HepG2 (cell line): ENCODE results near the gene MRPL28. TPM values are rescaled to one million over a fixed set of nuclear protein-coding genes. Genes with fewer than 3 reads are reported as not detected.

Experiments used
- HDAC1 ChIP-seq: sonication (generic); formaldehyde crosslinking; IDR thresholded peaks from 2 replicates; pipeline ENCODE4 v1.5.1; 2020; ENCODE audit warnings: mild to moderate bottlenecking, missing genetic modification reagents
- NFAT5 ChIP-seq: sonication (generic); formaldehyde crosslinking; IDR thresholded peaks from 2 replicates; pipeline ENCODE4 v1.4.0; 2020; ENCODE audit warnings: missing genetic modification reagents
- NFKB2 ChIP-seq: sonication (generic); formaldehyde crosslinking; IDR thresholded peaks from 2 replicates; pipeline ENCODE4 v1.4.0; 2020; ENCODE audit warnings: missing genetic modification reagents, borderline replicate concordance
- PTBP1 ChIP-seq: fragments of 200-400 bp; formaldehyde crosslinking; IDR thresholded peaks from 2 replicates; pipeline ENCODE4 v1.6.1; 2018; ENCODE audit warnings: low read length, low read depth; ENCODE audit not compliant: poor library complexity, severe bottlenecking
- RBAK ChIP-seq: sonication (generic); formaldehyde crosslinking; IDR thresholded peaks from 2 replicates; pipeline ENCODE4 v1.5.1; 2020; ENCODE audit warnings: mild to moderate bottlenecking, missing genetic modification reagents
- SCMH1 ChIP-seq: sonication (generic); formaldehyde crosslinking; IDR thresholded peaks from 2 replicates; pipeline ENCODE4 v1.9.0; 2021; ENCODE audit warnings: missing genetic modification reagents, mild to moderate bottlenecking, borderline replicate concordance
- TP53 ChIP-seq: sonication (generic); formaldehyde crosslinking; conservative IDR thresholded peaks from 2 replicates; pipeline ENCODE4 v1.4.0; 2020; ENCODE audit warnings: missing genetic modification reagents
- XBP1 ChIP-seq: sonication (generic); formaldehyde crosslinking; IDR thresholded peaks from 2 replicates; pipeline ENCODE4 v1.5.0; 2020; ENCODE audit warnings: missing genetic modification reagents
- ZBTB7B ChIP-seq: sonication (generic); formaldehyde crosslinking; IDR thresholded peaks from 2 replicates; pipeline ENCODE4 v1.4.0; 2020; ENCODE audit warnings: missing genetic modification reagents
- ZIK1 ChIP-seq: sonication (generic); formaldehyde crosslinking; IDR thresholded peaks from 2 replicates; pipeline ENCODE4 v1.5.0; 2020; ENCODE audit warnings: mild to moderate bottlenecking, low read depth, missing genetic modification reagents, borderline replicate concordance
- ZNF12 ChIP-seq: sonication (generic); formaldehyde crosslinking; IDR thresholded peaks from 2 replicates; pipeline ENCODE4 v1.5.0; 2020; ENCODE audit warnings: missing genetic modification reagents
- ZNF143 ChIP-seq: sonication (generic); formaldehyde crosslinking; IDR thresholded peaks from 2 replicates; pipeline ENCODE4 v1.4.0; 2020; ENCODE audit warnings: missing genetic modification reagents
- polyA plus RNA-seq, 8 experiments: library from polyadenylated mRNA; depleted of rRNA in 3 of 8; stranded (reverse) in 7 of 8; unstranded in 1 of 8; fragments of >200 nt; fragmentation: Illumina TruSeq in 4 of 8; extraction: Trizol in 4 of 8; gene quantifications; 2 replicates each; pipeline versions ENCODE4 v1.2.1 to v1.2.3, GENCODE V29; 2011 to 2016; ENCODE audit warnings: low read depth in 4 of 8, missing spikeins in 1 of 8, mixed read lengths in 1 of 8; ENCODE audit not compliant: insufficient read depth in 1 of 8
- total RNA-seq, 5 experiments: library from RNA; depleted of rRNA; stranded (reverse); fragments of >200 nt; fragmentation: Illumina TruSeq; extraction: Trizol; gene quantifications; 2 replicates each; pipeline ENCODE4 v1.2.3, GENCODE V29; 2016; ENCODE audit warnings: low read depth in 1 of 5
- TF ChIP-seq, protein P1 (sequence below): sonication (generic); formaldehyde crosslinking; IDR thresholded peaks from 2 replicates; pipeline ENCODE4 v1.5.0; 2020; ENCODE audit warnings: mild to moderate bottlenecking, missing genetic modification reagents
- TF ChIP-seq, protein P2 (sequence below): sonication (generic); formaldehyde crosslinking; IDR thresholded peaks from 2 replicates; pipeline ENCODE4 v1.5.1; 2020; ENCODE audit warnings: missing genetic modification reagents, mild to moderate bottlenecking, borderline replicate concordance
- TF ChIP-seq, protein P3 (sequence below): fragments of 450-650 bp; IDR thresholded peaks from 2 replicates; pipeline ENCODE4 v1.6.1; 2017; ENCODE audit warnings: mild to moderate bottlenecking

MRPL28 gene
- total and polyA plus RNA-seq, 2 of the 13 experiments (the other 11 are each of a cell fraction or from before 2014, with no cell fraction given) = 114 to 135 TPM

- peak; percentile 95 for TF ChIP-seq HDAC1 (CRISPR knock-in tag)
- TF ChIP-seq PTBP1 = no peak
- TF ChIP-seq TP53 (CRISPR knock-in tag) = no peak; the same call in 1 of the 2 replicates
- no peak for TF ChIP-seq ZIK1 (CRISPR knock-in tag)
- TF ChIP-seq ZNF143 = no peak
- no peak; the same call in 1 of the 2 replicates for TF ChIP-seq RBAK
- peak; percentile 65; the same call in 1 of the 2 replicates for TF ChIP-seq NFKB2
- no peak for TF ChIP-seq SCMH1 (CRISPR knock-in tag)
- TF ChIP-seq NFAT5 (CRISPR knock-in tag) = no peak
- TF ChIP-seq, protein P1, sequence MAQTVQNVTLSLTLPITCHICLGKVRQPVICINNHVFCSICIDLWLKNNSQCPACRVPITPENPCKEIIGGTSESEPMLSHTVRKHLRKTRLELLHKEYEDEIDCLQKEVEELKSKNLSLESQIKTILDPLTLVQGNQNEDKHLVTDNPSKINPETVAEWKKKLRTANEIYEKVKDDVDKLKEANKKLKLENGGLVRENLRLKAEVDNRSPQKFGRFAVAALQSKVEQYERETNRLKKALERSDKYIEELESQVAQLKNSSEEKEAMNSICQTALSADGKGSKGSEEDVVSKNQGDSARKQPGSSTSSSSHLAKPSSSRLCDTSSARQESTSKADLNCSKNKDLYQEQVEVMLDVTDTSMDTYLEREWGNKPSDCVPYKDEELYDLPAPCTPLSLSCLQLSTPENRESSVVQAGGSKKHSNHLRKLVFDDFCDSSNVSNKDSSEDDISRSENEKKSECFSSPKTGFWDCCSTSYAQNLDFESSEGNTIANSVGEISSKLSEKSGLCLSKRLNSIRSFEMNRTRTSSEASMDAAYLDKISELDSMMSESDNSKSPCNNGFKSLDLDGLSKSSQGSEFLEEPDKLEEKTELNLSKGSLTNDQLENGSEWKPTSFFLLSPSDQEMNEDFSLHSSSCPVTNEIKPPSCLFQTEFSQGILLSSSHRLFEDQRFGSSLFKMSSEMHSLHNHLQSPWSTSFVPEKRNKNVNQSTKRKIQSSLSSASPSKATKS (CRISPR knock-in tag) = no peak
- TF ChIP-seq, protein P2, sequence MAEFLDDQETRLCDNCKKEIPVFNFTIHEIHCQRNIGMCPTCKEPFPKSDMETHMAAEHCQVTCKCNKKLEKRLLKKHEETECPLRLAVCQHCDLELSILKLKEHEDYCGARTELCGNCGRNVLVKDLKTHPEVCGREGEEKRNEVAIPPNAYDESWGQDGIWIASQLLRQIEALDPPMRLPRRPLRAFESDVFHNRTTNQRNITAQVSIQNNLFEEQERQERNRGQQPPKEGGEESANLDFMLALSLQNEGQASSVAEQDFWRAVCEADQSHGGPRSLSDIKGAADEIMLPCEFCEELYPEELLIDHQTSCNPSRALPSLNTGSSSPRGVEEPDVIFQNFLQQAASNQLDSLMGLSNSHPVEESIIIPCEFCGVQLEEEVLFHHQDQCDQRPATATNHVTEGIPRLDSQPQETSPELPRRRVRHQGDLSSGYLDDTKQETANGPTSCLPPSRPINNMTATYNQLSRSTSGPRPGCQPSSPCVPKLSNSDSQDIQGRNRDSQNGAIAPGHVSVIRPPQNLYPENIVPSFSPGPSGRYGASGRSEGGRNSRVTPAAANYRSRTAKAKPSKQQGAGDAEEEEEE = no peak
- peak; percentile 87 for TF ChIP-seq ZBTB7B
- TF ChIP-seq XBP1 (CRISPR knock-in tag) = no peak
- TF ChIP-seq, protein P3, sequence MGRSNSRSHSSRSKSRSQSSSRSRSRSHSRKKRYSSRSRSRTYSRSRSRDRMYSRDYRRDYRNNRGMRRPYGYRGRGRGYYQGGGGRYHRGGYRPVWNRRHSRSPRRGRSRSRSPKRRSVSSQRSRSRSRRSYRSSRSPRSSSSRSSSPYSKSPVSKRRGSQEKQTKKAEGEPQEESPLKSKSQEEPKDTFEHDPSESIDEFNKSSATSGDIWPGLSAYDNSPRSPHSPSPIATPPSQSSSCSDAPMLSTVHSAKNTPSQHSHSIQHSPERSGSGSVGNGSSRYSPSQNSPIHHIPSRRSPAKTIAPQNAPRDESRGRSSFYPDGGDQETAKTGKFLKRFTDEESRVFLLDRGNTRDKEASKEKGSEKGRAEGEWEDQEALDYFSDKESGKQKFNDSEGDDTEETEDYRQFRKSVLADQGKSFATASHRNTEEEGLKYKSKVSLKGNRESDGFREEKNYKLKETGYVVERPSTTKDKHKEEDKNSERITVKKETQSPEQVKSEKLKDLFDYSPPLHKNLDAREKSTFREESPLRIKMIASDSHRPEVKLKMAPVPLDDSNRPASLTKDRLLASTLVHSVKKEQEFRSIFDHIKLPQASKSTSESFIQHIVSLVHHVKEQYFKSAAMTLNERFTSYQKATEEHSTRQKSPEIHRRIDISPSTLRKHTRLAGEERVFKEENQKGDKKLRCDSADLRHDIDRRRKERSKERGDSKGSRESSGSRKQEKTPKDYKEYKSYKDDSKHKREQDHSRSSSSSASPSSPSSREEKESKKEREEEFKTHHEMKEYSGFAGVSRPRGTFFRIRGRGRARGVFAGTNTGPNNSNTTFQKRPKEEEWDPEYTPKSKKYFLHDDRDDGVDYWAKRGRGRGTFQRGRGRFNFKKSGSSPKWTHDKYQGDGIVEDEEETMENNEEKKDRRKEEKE = no peak
- peak; percentile 69 for TF ChIP-seq ZNF12
Measured at GRCh38 chr16:342455-343213, 27.7 kb downstream of the MRPL28 start (continued).
